ENCODE results near the gene HS3ST6. TPM values are rescaled to one million over a fixed set of nuclear protein-coding genes. Genes with fewer than 3 reads are reported as not detected.

HS3ST6 gene
- total RNA-seq, 1 experiment from 2014 or later, result not detected

DNA sequence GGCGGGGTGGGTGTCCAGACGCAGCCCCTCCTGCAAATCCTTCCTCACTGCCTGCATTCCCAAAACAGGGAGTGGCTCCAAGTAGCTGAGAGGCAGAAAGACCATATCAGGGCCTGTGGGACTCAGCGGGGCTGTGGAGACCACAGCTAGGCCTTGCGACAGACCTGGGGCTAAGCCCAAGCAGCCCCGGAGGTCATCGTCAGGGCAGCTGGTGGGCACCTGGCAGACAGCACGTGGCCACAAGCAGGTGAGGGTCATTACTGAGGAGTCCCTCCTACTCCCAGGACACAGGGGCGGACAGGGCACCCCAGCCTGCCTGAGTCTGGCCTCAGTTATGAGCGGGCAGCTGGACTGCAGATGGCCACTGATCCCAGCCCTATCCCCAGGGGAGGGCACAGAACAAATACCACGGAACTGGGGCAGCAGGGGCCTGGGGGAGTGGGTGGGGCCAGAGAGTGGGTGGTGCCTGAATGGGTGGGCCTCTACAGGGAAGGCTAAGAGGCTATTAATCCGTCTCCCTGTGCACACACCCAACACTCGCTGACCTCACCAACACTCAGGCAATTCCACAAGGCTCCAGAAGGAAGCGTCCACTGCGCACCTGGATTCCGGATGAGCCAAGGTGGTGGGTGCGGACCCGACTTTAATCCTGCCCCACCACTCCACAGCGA is 8.5 kb downstream of the HS3ST6 start:
- H4K20me1 ChIP-seq (ENCODE audit: insufficient read depth), result no peaks in the 10 kb centered on the region
- TF ChIP-seq ELF1 (IDR thresholded peaks at IDR 0.05; ENCODE audit: borderline replicate concordance, low read depth), result no peak
- no peak for TF ChIP-seq CTCF (IDR thresholded peaks at IDR 0.05 in 2 of 3, conservative IDR thresholded peaks at IDR 0.05 in 1 of 3; ENCODE audit: borderline replicate concordance in 1 of 3, insufficient read depth in 1 of 3, low read depth in 2 of 3, low read length in 2 of 3)
- TF ChIP-seq REST (IDR thresholded peaks at IDR 0.05; ENCODE audit: low read depth), result no peak
- TF ChIP-seq CEBPB (IDR thresholded peaks at IDR 0.05; ENCODE audit: low read depth), result no peak
- TF ChIP-seq ZFX (IDR thresholded peaks at IDR 0.05), result no peak
- TF ChIP-seq YY1 (IDR thresholded peaks at IDR 0.05; ENCODE audit: extremely low read depth, insufficient replicate concordance, low read depth, low read length), result no peak
- TF ChIP-seq ZBTB33 (IDR thresholded peaks at IDR 0.05; ENCODE audit: extremely low read depth, insufficient replicate concordance, low read length), result no peak
- TF ChIP-seq TCF7L2 (IDR thresholded peaks at IDR 0.05; ENCODE audit: borderline replicate concordance, extremely low read depth, insufficient read depth, insufficient read length), result no peak
- no peak for TF ChIP-seq JUND (IDR thresholded peaks at IDR 0.05)
- TF ChIP-seq ZNF274 (IDR thresholded peaks at IDR 0.05; ENCODE audit: low read depth, low read length), result no peak
- no peak for TF ChIP-seq EGR1 (IDR thresholded peaks at IDR 0.05; ENCODE audit: low read depth)
- TF ChIP-seq, protein P1, sequence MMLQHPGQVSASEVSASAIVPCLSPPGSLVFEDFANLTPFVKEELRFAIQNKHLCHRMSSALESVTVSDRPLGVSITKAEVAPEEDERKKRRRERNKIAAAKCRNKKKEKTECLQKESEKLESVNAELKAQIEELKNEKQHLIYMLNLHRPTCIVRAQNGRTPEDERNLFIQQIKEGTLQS (IDR thresholded peaks at IDR 0.05), result no peak
- no peak for TF ChIP-seq CBX3 (IDR thresholded peaks at IDR 0.05; ENCODE audit: low read depth)
- no peak for TF ChIP-seq RAD21 (IDR thresholded peaks at IDR 0.05; ENCODE audit: low read depth)
- TF ChIP-seq POLR2AphosphoS5 (IDR thresholded peaks at IDR 0.05; ENCODE audit: low read depth, low read length), result no peak
- no peaks in the 10 kb centered on the region for H3K79me2 ChIP-seq (ENCODE audit: insufficient read depth, low read length)
- ATAC-seq (no peak), DNase-seq (ENCODE audit: low read depth, low spot score) (no peak)
- no peak overlapping the region for H3K4me3 ChIP-seq (replicated peaks in 1 of 2; ENCODE audit: low read depth in 1 of 2, low read length in 2 of 2)
- intact Hi-C loops (cut with micrococcal nuclease), result no loop called here
- no peaks in the 10 kb centered on the region for H3K9me3 ChIP-seq (ENCODE audit: control insufficient read depth in 1 of 2, insufficient read depth in 1 of 2, low read depth in 1 of 2, low read length in 2 of 2)
- H3K4me2 ChIP-seq (ENCODE audit: low read length), result no peak overlapping the region
- no peak overlapping the region for H2AFZ ChIP-seq (ENCODE audit: low read depth, low read length, poor library complexity, severe bottlenecking)
- H3K27ac ChIP-seq (ENCODE audit: low read depth, low read length), result peak overlapping the region; percentile 10; the same call in 1 of the 2 replicates
- CTCF ChIA-PET, result interaction anchor here (1.5 kb wide), 1 partner anchor 19 kb away, joined by 3 read pairs; no protein-coding TSS in a partner anchor
- no peak overlapping the region for H3K9ac ChIP-seq (ENCODE audit: low read length)
- H3K4me1 ChIP-seq (ENCODE audit: control insufficient read depth in 1 of 2, insufficient read depth in 2 of 2, low read length in 2 of 2), result peaks cover 17 to 19% of the 10 kb centered on the region in 2 experiments
- RAD21 ChIA-PET (ENCODE audit: low non-redundant PET in 1 of 2, low total read pairs in 2 of 2, uncharacterized antibody in 2 of 2, unreplicated experiment in 2 of 2), result no interaction called here
- BruUV-seq (replicated peaks), result no TSS peak
- H3K27me3 ChIP-seq (ENCODE audit: insufficient read depth, low read length), result no peaks in the 10 kb centered on the region
- H3K36me3 ChIP-seq (ENCODE audit: control insufficient read depth in 1 of 2, insufficient read depth in 2 of 2, low read length in 2 of 2), result no peaks in the 10 kb centered on the region
- no peaks in the 10 kb centered on the region for H3K9me2 ChIP-seq (ENCODE audit: insufficient read depth)
- POLR2A ChIA-PET, result interaction anchor here (1.2 kb wide), 1 partner anchor 11 kb away, joined by 3 read pairs; no protein-coding TSS in a partner anchor
